Measurements from ENCODE around the gene GRHPR. TPM values are rescaled to one million over a fixed set of nuclear protein-coding genes. Genes with fewer than 3 reads are reported as not detected.
"Not testable (repeated sequence)": the region's sequence is repeated elsewhere in the genome, so short reads cannot be mapped to it uniquely, and the experiment has no call there.

GRHPR gene
- polyA plus RNA-seq, 1 experiment: 227 TPM

GRCh38 chr9:37476930-37477329, 54.4 kb downstream of the GRHPR start:
- no peak for TF ChIP-seq CTCF (IDR thresholded peaks at IDR 0.05; ENCODE audit: insufficient read depth, low read depth, low read length)
- Histone ChIP-seq H3K27me3 (ENCODE audit: control insufficient read depth, insufficient read depth, low read length) (no peaks in the 10 kb centered on the region), H3K36me3 (ENCODE audit: control insufficient read depth, insufficient read depth, low read length) (no peaks in the 10 kb centered on the region), H3K4me3 (ENCODE audit: low read depth, low read length) (no peak overlapping the region)
- ChIA-PET POLR2A (no interaction called here), CTCF (no interaction called here)
- DNase-seq (ENCODE audit: low read depth): no peak

GRCh38 chr9:37477443-37477842, 54.9 kb downstream of the GRHPR start:
- H3K36me3 ChIP-seq (ENCODE audit: control insufficient read depth, insufficient read depth, low read length); H3K27me3 ChIP-seq (ENCODE audit: control insufficient read depth, insufficient read depth, low read length); POLR2A ChIA-PET; CTCF ChIA-PET; H3K4me3 ChIP-seq (ENCODE audit: low read depth, low read length): not testable (repeated sequence)
- peak; percentile 6 for DNase-seq (ENCODE audit: low read depth)

GRCh38 chr9:37477987-37478619, 55.6 kb downstream of the GRHPR start:
- DNase-seq (ENCODE audit: low read depth); H3K4me3 ChIP-seq (ENCODE audit: low read depth, low read length); CTCF ChIA-PET; H3K27me3 ChIP-seq (ENCODE audit: control insufficient read depth, insufficient read depth, low read length); H3K36me3 ChIP-seq (ENCODE audit: control insufficient read depth, insufficient read depth, low read length); POLR2A ChIA-PET: not testable (repeated sequence)

GRCh38 chr9:37480759-37481158, 58.3 kb downstream of the GRHPR start:
- no peaks in the 10 kb centered on the region for H3K36me3 ChIP-seq (ENCODE audit: control insufficient read depth, insufficient read depth, low read length)
- no peak for DNase-seq (ENCODE audit: low read depth)
- no peak for TF ChIP-seq CTCF (IDR thresholded peaks at IDR 0.05; ENCODE audit: insufficient read depth, low read depth, low read length)
- CTCF ChIA-PET: interaction anchor here (0.8 to 1.5 kb wide), 3 partner anchors 13 to 422 kb away, joined by 3 to 4 read pairs (median 4); no protein-coding TSS in a partner anchor
- no peak overlapping the region for H3K4me3 ChIP-seq (ENCODE audit: low read depth, low read length)
- POLR2A ChIA-PET: no interaction called here
- no peaks in the 10 kb centered on the region for H3K27me3 ChIP-seq (ENCODE audit: control insufficient read depth, insufficient read depth, low read length)

- DNase-seq (ENCODE audit: low read depth): peak; percentile 57
- ChIA-PET CTCF (interaction anchor here (0.7 to 1.7 kb wide), 6 partner anchors 13 to 109 kb away, joined by 3 to 6 read pairs (median 3); partner anchors contain the start of gene FBXO10), POLR2A (interaction anchor here (1.9 kb wide), 1 partner anchor 90 kb away, joined by 5 read pairs; the partner anchor contains the start of gene FBXO10)
- peak within 1 kb of the TSS; percentile 62 for H3K4me3 ChIP-seq (ENCODE audit: low read depth, low read length)
- peaks cover 1% of the 10 kb centered on the region; the same call in 1 of the 2 replicates for H3K36me3 ChIP-seq (ENCODE audit: control insufficient read depth, insufficient read depth, low read length)
- H3K27me3 ChIP-seq (ENCODE audit: control insufficient read depth, insufficient read depth, low read length): no peaks in the 10 kb centered on the region
- no peak for TF ChIP-seq CTCF (IDR thresholded peaks at IDR 0.05; ENCODE audit: insufficient read depth, low read depth, low read length)
These were observed 63.1 kb downstream of the GRHPR start, which contains the start of gene POLR1E for GRCh38 chr9:37485389-37486255. POLR1E (plus strand) TSS chr9:37485948; CDS start chr9:37486048, 100 bp downstream.

GRCh38 chr9:37486256-37486615, 63.7 kb downstream of the GRHPR start:
- DNase-seq (ENCODE audit: low read depth): no peak
- H3K4me3 ChIP-seq (ENCODE audit: low read depth, low read length): peak overlapping the region; percentile 62
- no peaks in the 10 kb centered on the region for H3K27me3 ChIP-seq (ENCODE audit: control insufficient read depth, insufficient read depth, low read length)
- H3K36me3 ChIP-seq (ENCODE audit: control insufficient read depth, insufficient read depth, low read length): peaks cover 1% of the 10 kb centered on the region; the same call in 1 of the 2 replicates
- no peak for TF ChIP-seq CTCF (IDR thresholded peaks at IDR 0.05; ENCODE audit: insufficient read depth, low read depth, low read length)
- POLR2A ChIA-PET: interaction anchor here (1.9 kb wide), 1 partner anchor 89 kb away, joined by 5 read pairs; the partner anchor contains the start of gene FBXO10
- CTCF ChIA-PET: interaction anchor here (0.8 to 1.7 kb wide), 4 partner anchors 12 to 108 kb away, joined by 3 to 6 read pairs (median 3); partner anchors contain the start of gene FBXO10
